ENCODE data around the gene FBXO22.

Gene FBXO22

GRCh38 chr15:75903331-75904239 lies at the start of gene FBXO22 (continued):
- no peak for TF ChIP-seq ZNF433 (tag by site-specific recombination; IDR thresholded peaks at IDR 0.05; ENCODE audit: low read depth)
- no peak for TF ChIP-seq PRDM4 (tag by site-specific recombination; IDR thresholded peaks at IDR 0.05)
- TF ChIP-seq ZBTB6 (tag by site-specific recombination; IDR thresholded peaks at IDR 0.05), result peak; percentile 14; the same call in 1 of the 2 replicates
- no peak for TF ChIP-seq ZNF670 (tag by site-specific recombination; IDR thresholded peaks at IDR 0.05; ENCODE audit: low read depth)
- peak; percentile 64 for TF ChIP-seq WT1 (tag by site-specific recombination; IDR thresholded peaks at IDR 0.05)
- peak; percentile 82 for TF ChIP-seq ZFP69B (tag by site-specific recombination; IDR thresholded peaks at IDR 0.05)

DNA sequence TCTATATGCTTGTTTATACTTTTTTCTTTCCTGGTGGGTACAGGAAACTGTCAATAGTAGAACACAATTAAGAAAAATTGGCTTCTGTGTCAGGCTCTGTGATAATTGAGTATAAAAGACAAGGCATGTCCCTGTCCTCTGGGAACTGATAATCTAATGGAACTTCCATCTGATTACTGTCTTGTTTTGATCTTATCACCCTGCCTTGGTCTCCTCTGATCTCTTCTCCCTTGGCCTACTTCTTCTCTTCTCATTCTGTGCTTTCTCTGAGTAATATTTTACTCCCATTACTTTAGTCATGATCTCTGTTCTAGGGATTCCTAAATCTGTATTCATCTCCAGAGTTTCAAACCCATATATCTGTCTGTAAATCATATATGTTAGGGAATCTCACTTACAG lies 45.8 kb upstream of the FBXO22 start:
- TF ChIP-seq ZNF529 (tag by site-specific recombination; IDR thresholded peaks at IDR 0.05; ENCODE audit: insufficient replicate concordance) (no peak), ZNF248 (tag by site-specific recombination; IDR thresholded peaks at IDR 0.05) (no peak), ZNF350 (tag by site-specific recombination; IDR thresholded peaks at IDR 0.05) (no peak), ZNF23 (tag by site-specific recombination; IDR thresholded peaks at IDR 0.05; ENCODE audit: borderline replicate concordance) (no peak), PRDM2 (tag by site-specific recombination; IDR thresholded peaks at IDR 0.05; ENCODE audit: borderline replicate concordance) (no peak), ZNF558 (tag by site-specific recombination; IDR thresholded peaks at IDR 0.05) (no peak)
- Histone ChIP-seq H3K4me3 (ENCODE audit: low read depth, low read length) (no peak overlapping the region), H3K36me3 (ENCODE audit: control insufficient read depth in 2 of 2, insufficient read depth in 1 of 2, low read length in 2 of 2) (peaks cover 30 to 33% of the 10 kb centered on the region in 2 experiments), H3K9me3 (ENCODE audit: control insufficient read depth, insufficient read depth, low read depth, low read length) (no peaks in the 10 kb centered on the region), H3K4me1 (ENCODE audit: control insufficient read depth, insufficient read depth, low read length) (peaks cover 6% of the 10 kb centered on the region), H3K27ac (ENCODE audit: extremely low read depth, low read depth, low read length) (no peak overlapping the region)
- POLR2A ChIA-PET, result no interaction called here
- CTCF ChIA-PET, result no interaction called here

Measured in HEK293 (cell line).